ENCODE data around the gene LSAMP. TPM values are rescaled to one million over a fixed set of nuclear protein-coding genes. Genes with fewer than 3 reads are reported as not detected.
"Not testable (repeated sequence)": the region's sequence is repeated elsewhere in the genome, so short reads cannot be mapped to it uniquely, and the experiment has no call there.

LSAMP gene
- total RNA-seq, 1 donor from 2014 or later, result not detected

DNA sequence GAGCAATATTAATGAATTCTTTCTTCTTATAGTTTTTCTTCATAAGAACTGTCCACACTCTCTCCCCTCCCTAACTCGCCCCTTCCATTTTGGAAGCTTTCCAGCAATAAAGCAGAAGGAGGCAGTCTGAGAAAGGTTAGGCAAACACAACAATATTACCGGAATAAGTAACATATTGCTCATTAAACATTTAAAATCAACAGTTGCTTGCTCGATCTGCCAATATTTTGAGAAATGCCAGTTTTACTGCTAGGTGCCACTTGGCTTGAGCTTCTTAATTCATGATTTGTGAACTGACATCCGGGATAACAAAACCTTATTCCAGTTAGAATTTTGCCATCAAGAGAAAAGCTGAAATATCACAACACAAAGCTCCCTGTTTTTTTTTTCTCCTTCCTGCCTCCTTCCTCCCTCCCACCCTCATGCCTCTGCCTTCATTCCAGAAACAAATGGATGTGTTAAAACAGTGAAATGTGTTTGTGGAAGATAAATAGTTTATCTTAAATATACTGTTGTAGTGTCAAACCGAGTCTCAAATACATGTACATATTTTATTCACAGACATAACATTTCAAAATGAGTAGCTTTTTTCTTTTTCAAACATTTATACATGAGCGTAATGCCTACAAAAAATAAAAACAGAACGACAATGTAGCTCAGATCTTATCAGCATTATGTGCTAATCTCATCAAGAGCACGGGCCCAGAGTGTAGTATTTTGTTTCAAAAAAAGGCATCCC is 568.2 kb downstream of the LSAMP start:
- no peak for DNase-seq

DNA sequence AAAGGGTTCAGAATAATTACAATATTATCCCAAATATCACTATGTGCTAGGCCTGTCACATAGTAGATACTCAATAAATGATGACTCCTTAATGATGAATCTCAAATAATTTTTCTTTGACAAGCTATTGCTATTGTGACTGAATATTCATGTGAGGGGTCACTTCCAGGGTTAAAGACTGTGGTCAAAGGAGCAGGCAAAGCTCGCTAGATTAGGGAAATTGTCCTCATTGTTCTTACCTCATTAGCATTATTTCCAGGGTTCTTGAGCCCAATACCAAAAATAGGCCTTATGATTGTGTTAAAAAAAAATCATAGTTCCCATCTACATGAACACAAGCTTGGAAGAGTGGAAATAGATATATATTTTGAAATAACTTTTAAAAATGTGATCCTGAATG is 569.8 kb downstream of the LSAMP start:
- DNase-seq, result no peak

- no peak for DNase-seq
These were observed 573.6 kb downstream of the LSAMP start for GRCh38 chr3:115871735-115872134.

- DNase-seq, result no peak
These were observed 580.4 kb downstream of the LSAMP start for GRCh38 chr3:115864911-115865310.

DNA sequence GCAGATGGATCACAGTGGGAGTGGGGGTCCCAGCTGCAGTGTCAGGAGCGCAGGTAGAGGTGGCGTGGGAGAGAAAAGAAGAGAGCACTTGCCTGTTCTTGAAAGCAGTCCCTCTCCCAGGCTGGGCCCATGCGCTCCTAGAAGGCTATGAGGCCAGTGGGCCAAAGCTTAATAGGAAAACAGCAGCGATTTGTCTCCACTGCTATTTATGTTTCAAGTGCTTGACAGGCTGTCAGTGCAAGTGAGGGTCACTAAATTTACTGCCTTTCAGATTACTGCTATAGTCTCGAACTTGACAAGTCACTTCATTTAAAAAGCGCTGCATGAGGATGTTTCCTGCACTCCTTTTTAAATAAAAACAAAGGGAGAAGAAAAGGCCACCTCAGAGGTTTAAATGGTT is 582.4 kb downstream of the LSAMP start:
- no peak for DNase-seq

- no peak for DNase-seq
These were observed 583.2 kb downstream of the LSAMP start for GRCh38 chr3:115862099-115862498.

- no peak for DNase-seq
These were observed 584.0 kb downstream of the LSAMP start for GRCh38 chr3:115861166-115861733.

GRCh38 chr3:115860766-115861165 is 584.5 kb downstream of the LSAMP start:
- DNase-seq, result no peak

DNA sequence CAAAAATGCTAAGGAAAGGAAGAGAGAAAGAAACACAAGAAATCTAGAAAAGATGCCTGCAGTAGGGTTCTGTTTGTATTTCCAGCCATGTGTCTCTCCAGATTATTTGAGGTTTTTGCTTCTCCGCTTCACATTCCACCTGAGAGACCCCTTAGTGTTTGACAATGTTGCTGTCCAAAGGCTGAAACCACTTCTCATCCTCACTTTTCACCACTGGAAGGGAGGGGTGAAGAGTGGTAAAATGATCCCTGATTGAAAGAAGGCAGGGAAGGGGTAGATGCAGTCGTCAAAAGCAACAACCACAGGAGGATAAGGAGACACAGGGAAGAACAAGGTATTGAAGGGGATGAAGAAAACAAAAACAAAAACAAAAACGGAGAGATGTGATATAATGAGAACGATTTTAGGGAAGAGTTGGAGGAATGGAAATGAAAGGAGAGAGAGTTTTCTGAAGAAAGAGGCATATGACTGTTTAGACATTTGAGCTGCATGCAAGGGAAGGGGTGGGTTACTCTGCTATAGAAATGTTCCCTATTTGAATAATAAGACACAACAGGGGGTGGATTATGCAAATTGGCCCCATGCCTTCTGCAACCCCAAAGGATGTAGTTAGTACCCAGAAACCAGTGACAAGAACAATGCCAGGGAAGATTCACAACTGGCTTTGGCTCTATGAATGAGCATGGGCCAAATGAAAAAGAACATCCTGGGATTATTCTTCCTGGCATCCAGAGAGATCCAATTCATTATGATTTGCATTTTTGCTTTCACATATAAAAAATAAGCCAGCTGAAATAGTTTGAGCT is 586.1 kb downstream of the LSAMP start:
- no peak for DNase-seq

DNA sequence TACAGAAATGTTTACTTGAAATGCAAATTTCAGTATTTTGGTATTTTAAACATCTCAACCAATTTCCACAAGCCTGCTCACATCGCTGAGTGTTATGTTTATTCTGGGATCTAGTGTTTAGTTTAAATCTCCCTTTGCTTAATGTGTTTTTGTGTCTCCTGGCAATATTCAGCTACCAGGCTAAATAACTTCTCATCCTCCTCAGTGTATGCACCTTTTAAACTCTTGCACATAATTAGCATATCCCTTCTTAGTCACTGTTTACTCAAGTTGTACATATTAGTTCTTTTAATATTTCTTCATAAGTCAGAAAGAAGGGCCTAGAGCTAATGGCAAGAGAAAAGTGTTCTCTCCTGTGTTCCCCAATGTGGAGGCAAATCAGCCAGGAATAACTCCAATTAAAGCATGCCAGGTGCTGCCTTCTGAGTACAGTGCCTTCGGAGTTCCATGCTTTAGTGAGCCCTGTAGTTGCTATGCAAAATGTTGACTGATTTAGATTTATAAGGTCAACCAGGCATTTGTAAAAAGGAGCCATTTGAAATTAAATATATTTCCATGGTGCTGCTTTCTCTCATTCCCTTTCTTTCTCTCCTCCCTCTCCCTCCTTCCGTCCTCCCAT is 587.7 kb downstream of the LSAMP start:
- no peak for DNase-seq

DNA sequence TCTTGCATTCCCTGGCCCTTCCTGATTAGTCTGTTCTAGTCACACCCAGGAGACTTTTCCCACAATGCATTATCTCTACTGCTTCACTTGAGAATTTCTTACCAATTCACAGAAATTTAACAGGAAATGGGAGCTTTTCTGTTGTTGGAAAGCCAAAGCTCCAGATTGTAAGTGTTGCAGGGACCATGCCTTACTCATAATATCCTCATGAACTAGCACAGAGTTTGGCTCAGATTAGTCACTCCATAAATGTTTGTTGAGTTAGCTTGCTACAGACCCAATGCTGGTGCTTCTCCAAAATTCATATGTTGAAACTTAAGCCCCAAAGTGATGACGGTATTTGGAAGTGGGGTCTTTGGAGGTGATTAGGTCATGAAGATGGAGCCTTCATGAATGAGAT is 589.4 kb downstream of the LSAMP start:
- no peak for DNase-seq

- DNase-seq, result no peak
These were observed 592.2 kb downstream of the LSAMP start for GRCh38 chr3:115853104-115853503.

DNA sequence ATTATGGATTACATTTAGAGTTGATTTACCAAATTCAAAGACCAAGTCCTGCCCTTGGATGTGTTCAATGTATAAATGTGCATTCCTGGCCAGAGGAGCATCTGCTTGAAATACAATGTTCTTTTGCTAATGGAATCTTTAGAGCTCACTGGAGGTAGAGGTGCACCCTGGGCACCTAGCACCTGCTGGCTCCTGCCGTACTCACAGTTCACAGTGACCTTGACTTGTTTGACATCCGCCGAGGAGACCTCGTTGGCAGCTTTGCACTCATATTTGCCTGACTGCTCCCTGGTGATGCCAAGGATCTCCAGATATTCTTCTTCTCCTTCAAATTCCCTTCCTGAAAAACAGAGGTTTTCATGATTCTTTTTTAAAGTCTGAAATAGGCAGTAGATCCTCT is 593.0 kb downstream of the LSAMP start:
- DNase-seq, result no peak

DNA sequence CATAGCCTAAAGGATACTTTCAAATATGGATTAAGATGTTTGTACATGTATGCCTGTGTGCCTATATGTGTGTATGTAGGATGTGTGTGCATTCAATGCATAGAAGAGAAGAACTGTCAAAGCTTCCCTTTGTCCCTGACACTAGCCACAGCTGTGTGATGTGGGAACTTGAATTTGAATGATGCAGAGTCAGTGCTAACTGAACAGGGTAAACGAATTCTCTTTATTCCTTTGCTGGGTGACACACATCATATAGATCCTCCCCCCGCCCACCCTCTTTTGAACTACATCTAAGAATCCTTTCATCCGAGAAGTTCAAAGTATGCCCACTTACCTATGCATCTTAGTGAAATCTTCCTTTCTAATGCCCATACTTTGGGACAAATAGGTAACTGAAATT is 593.7 kb downstream of the LSAMP start:
- DNase-seq, result no peak

DNA sequence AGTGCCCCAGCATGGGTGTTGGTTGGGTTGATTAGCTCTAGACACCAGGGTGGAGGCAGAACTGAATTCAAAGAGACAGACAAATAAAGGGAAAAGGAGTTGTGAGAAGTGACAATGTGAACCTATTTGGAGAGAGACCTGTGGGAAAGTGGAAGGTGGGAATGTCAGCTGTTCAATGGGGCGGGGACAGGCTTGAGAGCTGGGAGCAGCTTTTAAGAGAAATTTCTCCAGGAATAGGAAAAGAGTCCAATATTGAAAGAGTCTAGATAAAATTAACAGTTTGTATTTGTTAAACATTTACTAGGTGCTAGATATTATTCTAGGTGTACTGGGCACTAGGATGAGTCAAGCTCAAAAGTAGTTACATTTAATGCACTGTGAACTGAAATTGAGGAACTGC is 596.6 kb downstream of the LSAMP start:
- no peak for DNase-seq

- DNase-seq, result no peak
These were observed 599.3 kb downstream of the LSAMP start for GRCh38 chr3:115845986-115846385.

DNA sequence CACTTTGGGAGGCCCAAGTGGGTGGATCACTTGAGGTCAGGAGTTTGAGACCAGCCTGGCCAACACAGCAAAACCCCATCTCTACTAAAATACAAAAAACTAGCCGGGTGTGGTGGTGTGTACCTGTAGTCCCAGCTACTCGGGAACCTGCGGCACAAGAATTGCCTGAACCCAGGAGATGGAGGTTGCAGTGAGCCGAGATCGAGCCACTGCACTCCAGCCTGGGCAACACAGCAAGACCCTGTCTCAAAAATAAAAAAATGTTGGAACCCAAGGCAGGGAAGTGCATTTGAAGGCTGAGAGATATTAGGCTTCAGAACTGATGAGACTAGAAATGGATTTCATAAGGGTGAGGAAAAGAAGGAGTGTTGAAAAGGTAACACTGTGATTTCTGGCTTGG is 600.6 kb downstream of the LSAMP start:
- not testable (repeated sequence) for DNase-seq

- DNase-seq, result no peak
These were observed 602.1 kb downstream of the LSAMP start for GRCh38 chr3:115843206-115843605.

GRCh38 chr3:115839246-115839645 is 606.0 kb downstream of the LSAMP start:
- no peak for DNase-seq

GRCh38 chr3:115838786-115839185 is 606.5 kb downstream of the LSAMP start:
- no peak for DNase-seq

GRCh38 chr3:115836944-115837343 is 608.3 kb downstream of the LSAMP start:
- peak; percentile 39 for DNase-seq

GRCh38 chr3:115835946-115836345 is 609.3 kb downstream of the LSAMP start:
- no peak for DNase-seq

DNA sequence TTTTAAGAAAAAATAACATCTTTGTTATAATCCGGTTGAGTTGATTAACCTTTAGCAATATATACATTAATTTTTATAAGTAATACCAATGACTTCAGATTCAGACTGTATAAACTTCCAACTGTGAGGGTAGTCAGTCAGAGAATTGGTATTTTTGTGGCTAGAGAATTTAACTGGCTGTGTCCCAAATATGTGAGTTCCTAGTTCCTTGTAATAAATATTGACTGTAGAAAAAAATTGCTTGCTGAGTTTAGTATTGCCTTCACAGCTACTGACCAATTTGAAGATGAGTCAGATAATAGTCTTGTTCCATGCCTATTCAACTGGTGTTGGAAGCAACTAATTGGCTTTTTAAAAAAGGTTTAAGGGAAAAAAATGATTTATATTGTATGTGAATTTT is 611.2 kb downstream of the LSAMP start:
- no peak for DNase-seq

All from dermis blood vessel endothelial cell (primary cell).